Hematopoietic multipotent progenitor cell treated with erythropoietin and hydrocortisone succinate and interleukin-3 and kit ligand, for 4 days (in vitro differentiated cells): Measurements from ENCODE around the gene MED12.

ENCODE experiments used
- DNase-seq: peaks from one replicate; pipeline ENCODE4 v3.0.0-alpha.2; 2015

The MED12 gene

GRCh38 chrX:71107762-71108360 is 10.5 kb upstream of the MED12 start:
- DNase-seq: peak; percentile 90

- peak; percentile 26 for DNase-seq
Observed at GRCh38 chrX:71109051-71109450, 9.3 kb upstream of the MED12 start.

GRCh38 chrX:71111141-71111843 is 7.1 kb upstream of the MED12 start, which contains the start of gene IL2RG:
Gene IL2RG (minus strand): TSS chrX:71111577. CDS start chrX:71111539, 38 bp downstream.
- DNase-seq: peak; percentile 82

- peak; percentile 57 for DNase-seq
Observed at GRCh38 chrX:71111921-71112431, 6.4 kb upstream of the MED12 start.

GRCh38 chrX:71117358-71117757 is 1.0 kb upstream of the MED12 start:
- DNase-seq: no peak

GRCh38 chrX:71118985-71119535 is 664 bp downstream of the MED12 start:
- DNase-seq: peak; percentile 29

- DNase-seq: no peak
Observed at GRCh38 chrX:71128166-71128833, 9.9 kb downstream of the MED12 start.

GRCh38 chrX:71128915-71129765 is 10.7 kb downstream of the MED12 start:
- DNase-seq: peak; percentile 85

- peak; percentile 90 for DNase-seq
Observed at GRCh38 chrX:71131510-71131909, 13.1 kb downstream of the MED12 start.

- no peak for DNase-seq
Observed at GRCh38 chrX:71140440-71140839, 22.0 kb downstream of the MED12 start.

- peak; percentile 23 for DNase-seq
Observed at GRCh38 chrX:71143508-71143907, 25.1 kb downstream of the MED12 start.

GRCh38 chrX:71144651-71145050 is 26.3 kb downstream of the MED12 start, which contains the start of gene NLGN3:
Gene NLGN3 (plus strand): TSS chrX:71144841. CDS start chrX:71147750, 2,909 bp downstream.
- DNase-seq: peak; percentile 26

- peak; percentile 23 for DNase-seq
Observed at GRCh38 chrX:71147496-71148277, 29.3 kb downstream of the MED12 start.

- DNase-seq: no peak
Observed at GRCh38 chrX:71148278-71148663, 29.9 kb downstream of the MED12 start.

- no peak for DNase-seq
Observed at GRCh38 chrX:71151366-71151765, 33.0 kb downstream of the MED12 start.

- no peak for DNase-seq
Observed at GRCh38 chrX:71154196-71154595, 35.8 kb downstream of the MED12 start.

GRCh38 chrX:71154641-71155040 is 36.2 kb downstream of the MED12 start:
- DNase-seq: no peak

- no peak for DNase-seq
Observed at GRCh38 chrX:71158603-71159002, 40.2 kb downstream of the MED12 start.

GRCh38 chrX:71159335-71159734 is 40.9 kb downstream of the MED12 start:
- DNase-seq: no peak

- no peak for DNase-seq
Observed at GRCh38 chrX:71160475-71160874, 42.1 kb downstream of the MED12 start.

- DNase-seq: no peak
Observed at GRCh38 chrX:71162981-71163380, 44.6 kb downstream of the MED12 start.

GRCh38 chrX:71164071-71164470 is 45.7 kb downstream of the MED12 start:
- DNase-seq: no peak
